ENCODE data around the gene SCUBE3.

The SCUBE3 gene

GRCh38 chr6:35206346-35206745, 7.4 kb upstream of the SCUBE3 start:
- Histone ChIP-seq H3K9me3 (ENCODE audit: control insufficient read depth, low read length) (no peaks in the 10 kb centered on the region), H3K4me3 (ENCODE audit: insufficient read depth, low read depth, low read length, poor library complexity, severe bottlenecking) (no peak overlapping the region), H3K4me1 (ENCODE audit: control insufficient read depth, insufficient read depth, low read length, poor library complexity, severe bottlenecking) (no peaks in the 10 kb centered on the region), H3K27me3 (replicated peaks; ENCODE audit: control insufficient read depth, insufficient read depth, low read length, poor library complexity, severe bottlenecking) (no peaks in the 10 kb centered on the region), H3K36me3 (ENCODE audit: control insufficient read depth, insufficient read depth, low read length) (no peaks in the 10 kb centered on the region), H3K27ac (ENCODE audit: insufficient read depth, low read length, poor library complexity, severe bottlenecking) (no peak overlapping the region)
- no peak for DNase-seq

DNA sequence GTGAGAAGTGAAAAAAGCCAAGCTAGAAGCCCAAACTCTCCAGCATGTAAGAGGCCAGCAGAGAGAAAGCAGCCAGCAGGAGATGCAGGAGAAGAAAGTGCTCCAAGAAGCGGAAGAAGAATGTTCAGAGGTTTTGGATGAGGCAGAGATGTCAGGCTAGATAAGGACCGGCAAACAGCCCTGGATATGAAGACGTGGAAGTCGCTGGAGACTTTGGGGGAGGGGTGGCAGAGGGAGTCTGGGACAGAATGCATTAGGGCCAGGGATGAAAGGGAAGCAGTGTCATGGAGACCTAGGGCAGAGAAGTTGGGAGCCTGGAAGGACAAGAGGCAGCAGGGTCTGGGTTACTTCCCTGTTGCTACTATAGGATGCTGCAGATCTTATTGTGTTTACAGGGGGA, 5.3 kb upstream of the SCUBE3 start:
- no peak for DNase-seq
- Histone ChIP-seq H3K27ac (ENCODE audit: insufficient read depth, low read length, poor library complexity, severe bottlenecking) (no peak overlapping the region), H3K9me3 (ENCODE audit: control insufficient read depth, low read length) (no peaks in the 10 kb centered on the region), H3K36me3 (ENCODE audit: control insufficient read depth, insufficient read depth, low read length) (no peaks in the 10 kb centered on the region), H3K27me3 (replicated peaks; ENCODE audit: control insufficient read depth, insufficient read depth, low read length, poor library complexity, severe bottlenecking) (peaks cover 12% of the 10 kb centered on the region), H3K4me3 (ENCODE audit: insufficient read depth, low read depth, low read length, poor library complexity, severe bottlenecking) (no peak overlapping the region), H3K4me1 (ENCODE audit: control insufficient read depth, insufficient read depth, low read length, poor library complexity, severe bottlenecking) (peaks cover 3% of the 10 kb centered on the region)

GRCh38 chr6:35209081-35209480, 4.7 kb upstream of the SCUBE3 start:
- DNase-seq, result no peak
- Histone ChIP-seq H3K4me1 (ENCODE audit: control insufficient read depth, insufficient read depth, low read length, poor library complexity, severe bottlenecking) (peaks cover 5% of the 10 kb centered on the region), H3K36me3 (ENCODE audit: control insufficient read depth, insufficient read depth, low read length) (no peaks in the 10 kb centered on the region), H3K27me3 (replicated peaks; ENCODE audit: control insufficient read depth, insufficient read depth, low read length, poor library complexity, severe bottlenecking) (peaks cover 17% of the 10 kb centered on the region), H3K27ac (ENCODE audit: insufficient read depth, low read length, poor library complexity, severe bottlenecking) (no peak overlapping the region), H3K9me3 (ENCODE audit: control insufficient read depth, low read length) (no peaks in the 10 kb centered on the region), H3K4me3 (ENCODE audit: insufficient read depth, low read depth, low read length, poor library complexity, severe bottlenecking) (no peak overlapping the region)

DNA sequence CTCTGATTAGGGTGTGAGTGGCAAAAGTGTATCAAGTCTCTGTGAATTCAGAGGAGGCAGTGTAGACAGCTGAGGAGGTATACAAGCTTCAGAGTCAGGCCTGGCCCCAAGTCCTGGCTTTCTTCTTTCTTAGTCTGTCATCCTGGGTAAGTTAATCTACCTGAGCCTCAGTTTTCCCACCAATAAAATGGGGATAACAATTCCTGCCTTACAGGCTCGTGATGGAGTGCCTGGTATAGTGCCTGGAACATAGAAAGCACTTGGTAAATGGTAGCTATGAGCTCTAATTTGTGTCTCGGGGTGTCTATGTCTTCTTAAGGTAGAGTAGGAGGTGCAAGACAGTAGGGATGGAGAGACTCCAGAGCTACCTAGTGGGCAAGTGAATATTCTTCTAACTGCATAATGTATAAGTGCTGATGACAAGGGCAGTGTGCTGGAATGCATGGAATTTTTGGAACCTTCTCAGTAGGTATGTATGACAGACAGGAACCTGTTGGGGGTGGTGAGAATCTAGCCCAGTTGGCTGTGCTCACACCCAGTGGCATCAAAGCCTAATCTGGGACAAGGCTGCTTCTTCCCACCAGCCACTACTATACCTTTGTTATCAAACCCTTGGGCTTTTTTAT, 4.0 kb upstream of the SCUBE3 start:
- Histone ChIP-seq H3K9me3 (ENCODE audit: control insufficient read depth, low read length) (no peaks in the 10 kb centered on the region), H3K4me1 (ENCODE audit: control insufficient read depth, insufficient read depth, low read length, poor library complexity, severe bottlenecking) (peaks cover 9% of the 10 kb centered on the region), H3K27me3 (replicated peaks; ENCODE audit: control insufficient read depth, insufficient read depth, low read length, poor library complexity, severe bottlenecking) (peaks cover 23% of the 10 kb centered on the region), H3K36me3 (ENCODE audit: control insufficient read depth, insufficient read depth, low read length) (no peaks in the 10 kb centered on the region), H3K27ac (ENCODE audit: insufficient read depth, low read length, poor library complexity, severe bottlenecking) (no peak overlapping the region), H3K4me3 (ENCODE audit: insufficient read depth, low read depth, low read length, poor library complexity, severe bottlenecking) (no peak overlapping the region)
- DNase-seq, result no peak

- no peaks in the 10 kb centered on the region for H3K9me3 ChIP-seq (ENCODE audit: control insufficient read depth, low read length)
- H3K27ac ChIP-seq (ENCODE audit: insufficient read depth, low read length, poor library complexity, severe bottlenecking), result no peak overlapping the region
- H3K36me3 ChIP-seq (ENCODE audit: control insufficient read depth, insufficient read depth, low read length), result no peaks in the 10 kb centered on the region
- H3K4me3 ChIP-seq (ENCODE audit: insufficient read depth, low read depth, low read length, poor library complexity, severe bottlenecking), result peak overlapping the region; percentile 56
- peaks cover 9% of the 10 kb centered on the region for H3K4me1 ChIP-seq (ENCODE audit: control insufficient read depth, insufficient read depth, low read length, poor library complexity, severe bottlenecking)
- no peak for DNase-seq
- H3K27me3 ChIP-seq (replicated peaks; ENCODE audit: control insufficient read depth, insufficient read depth, low read length, poor library complexity, severe bottlenecking), result peaks cover 38% of the 10 kb centered on the region
Observed at GRCh38 chr6:35213298-35213791, 411 bp upstream of the SCUBE3 start.

DNA sequence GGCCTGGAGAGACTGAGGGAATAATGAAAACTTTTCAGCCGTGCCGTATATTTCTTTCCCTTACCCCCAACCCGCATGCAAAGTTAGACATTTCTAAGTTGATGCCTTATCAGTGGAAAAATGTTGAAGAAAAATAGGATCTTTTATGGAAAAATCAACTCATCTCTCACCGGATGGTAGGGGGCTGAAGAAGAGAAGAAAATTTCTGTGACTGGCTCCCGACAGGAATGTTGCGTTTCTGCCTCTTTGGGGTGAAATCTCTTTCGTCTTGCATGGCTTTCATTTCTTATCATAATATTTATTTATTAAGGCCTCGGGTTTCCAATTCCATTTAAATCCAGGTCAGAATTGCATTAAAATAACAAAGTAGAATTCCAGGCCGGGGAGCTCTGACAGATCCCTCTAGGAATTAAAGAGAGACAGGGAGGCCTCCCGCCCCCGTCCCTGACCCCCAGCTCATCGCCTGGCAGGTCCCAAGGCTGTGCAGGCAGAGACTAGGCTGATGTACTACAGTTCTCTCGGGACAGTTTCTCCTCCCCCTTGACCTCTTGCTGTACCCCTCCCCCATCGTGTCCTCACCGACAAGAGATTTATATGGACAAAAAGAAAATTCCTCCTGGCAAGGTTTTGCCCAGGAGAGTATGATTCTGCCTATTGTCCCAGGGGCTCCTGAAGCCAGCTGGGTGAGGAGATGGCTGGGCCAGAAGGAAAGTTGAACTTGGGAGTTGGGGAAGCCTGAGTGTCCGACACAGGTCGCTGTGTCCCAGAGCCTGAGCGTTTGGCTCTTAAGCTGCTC, 1.3 kb downstream of the SCUBE3 start:
- no peak overlapping the region for H3K27ac ChIP-seq (ENCODE audit: insufficient read depth, low read length, poor library complexity, severe bottlenecking)
- peaks cover 38% of the 10 kb centered on the region for H3K27me3 ChIP-seq (replicated peaks; ENCODE audit: control insufficient read depth, insufficient read depth, low read length, poor library complexity, severe bottlenecking)
- no peaks in the 10 kb centered on the region for H3K36me3 ChIP-seq (ENCODE audit: control insufficient read depth, insufficient read depth, low read length)
- peaks cover 9% of the 10 kb centered on the region for H3K4me1 ChIP-seq (ENCODE audit: control insufficient read depth, insufficient read depth, low read length, poor library complexity, severe bottlenecking)
- H3K4me3 ChIP-seq (ENCODE audit: insufficient read depth, low read depth, low read length, poor library complexity, severe bottlenecking), result no peak overlapping the region
- no peaks in the 10 kb centered on the region for H3K9me3 ChIP-seq (ENCODE audit: control insufficient read depth, low read length)
- no peak for DNase-seq

- peaks cover 38% of the 10 kb centered on the region for H3K27me3 ChIP-seq (replicated peaks; ENCODE audit: control insufficient read depth, insufficient read depth, low read length, poor library complexity, severe bottlenecking)
Observed at GRCh38 chr6:35215665-35216411, 2.1 kb downstream of the SCUBE3 start.

DNA sequence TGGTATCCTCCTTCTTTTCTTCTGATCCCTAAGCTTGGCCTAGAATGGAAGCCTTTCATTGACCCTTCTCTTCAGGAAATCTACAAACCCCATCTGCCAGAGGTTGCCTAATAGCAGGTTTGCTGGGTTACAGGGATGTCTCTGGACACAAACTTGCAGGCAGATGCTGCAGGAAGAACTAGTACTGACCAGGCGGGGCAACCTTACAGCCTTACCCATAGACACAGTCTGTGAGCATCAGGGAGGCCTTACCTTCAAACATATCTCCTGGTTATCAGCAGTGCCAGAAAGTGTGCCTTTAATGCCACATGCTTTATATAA, 2.6 kb downstream of the SCUBE3 start:
- H3K27ac ChIP-seq (ENCODE audit: insufficient read depth, low read length, poor library complexity, severe bottlenecking), result no peak overlapping the region
- no peaks in the 10 kb centered on the region for H3K9me3 ChIP-seq (ENCODE audit: control insufficient read depth, low read length)
- no peak for DNase-seq
- peaks cover 9% of the 10 kb centered on the region for H3K4me1 ChIP-seq (ENCODE audit: control insufficient read depth, insufficient read depth, low read length, poor library complexity, severe bottlenecking)
- H3K36me3 ChIP-seq (ENCODE audit: control insufficient read depth, insufficient read depth, low read length), result no peaks in the 10 kb centered on the region
- H3K4me3 ChIP-seq (ENCODE audit: insufficient read depth, low read depth, low read length, poor library complexity, severe bottlenecking), result no peak overlapping the region
- H3K27me3 ChIP-seq (replicated peaks; ENCODE audit: control insufficient read depth, insufficient read depth, low read length, poor library complexity, severe bottlenecking), result peaks cover 38% of the 10 kb centered on the region

More at GRCh38 chr6:35215665-35216411, 2.1 kb downstream of the SCUBE3 start:
- Histone ChIP-seq H3K9me3 (ENCODE audit: control insufficient read depth, low read length) (no peaks in the 10 kb centered on the region), H3K36me3 (ENCODE audit: control insufficient read depth, insufficient read depth, low read length) (no peaks in the 10 kb centered on the region), H3K4me1 (ENCODE audit: control insufficient read depth, insufficient read depth, low read length, poor library complexity, severe bottlenecking) (peaks cover 9% of the 10 kb centered on the region), H3K27ac (ENCODE audit: insufficient read depth, low read length, poor library complexity, severe bottlenecking) (no peak overlapping the region), H3K4me3 (ENCODE audit: insufficient read depth, low read depth, low read length, poor library complexity, severe bottlenecking) (no peak overlapping the region)
- no peak for DNase-seq

DNA sequence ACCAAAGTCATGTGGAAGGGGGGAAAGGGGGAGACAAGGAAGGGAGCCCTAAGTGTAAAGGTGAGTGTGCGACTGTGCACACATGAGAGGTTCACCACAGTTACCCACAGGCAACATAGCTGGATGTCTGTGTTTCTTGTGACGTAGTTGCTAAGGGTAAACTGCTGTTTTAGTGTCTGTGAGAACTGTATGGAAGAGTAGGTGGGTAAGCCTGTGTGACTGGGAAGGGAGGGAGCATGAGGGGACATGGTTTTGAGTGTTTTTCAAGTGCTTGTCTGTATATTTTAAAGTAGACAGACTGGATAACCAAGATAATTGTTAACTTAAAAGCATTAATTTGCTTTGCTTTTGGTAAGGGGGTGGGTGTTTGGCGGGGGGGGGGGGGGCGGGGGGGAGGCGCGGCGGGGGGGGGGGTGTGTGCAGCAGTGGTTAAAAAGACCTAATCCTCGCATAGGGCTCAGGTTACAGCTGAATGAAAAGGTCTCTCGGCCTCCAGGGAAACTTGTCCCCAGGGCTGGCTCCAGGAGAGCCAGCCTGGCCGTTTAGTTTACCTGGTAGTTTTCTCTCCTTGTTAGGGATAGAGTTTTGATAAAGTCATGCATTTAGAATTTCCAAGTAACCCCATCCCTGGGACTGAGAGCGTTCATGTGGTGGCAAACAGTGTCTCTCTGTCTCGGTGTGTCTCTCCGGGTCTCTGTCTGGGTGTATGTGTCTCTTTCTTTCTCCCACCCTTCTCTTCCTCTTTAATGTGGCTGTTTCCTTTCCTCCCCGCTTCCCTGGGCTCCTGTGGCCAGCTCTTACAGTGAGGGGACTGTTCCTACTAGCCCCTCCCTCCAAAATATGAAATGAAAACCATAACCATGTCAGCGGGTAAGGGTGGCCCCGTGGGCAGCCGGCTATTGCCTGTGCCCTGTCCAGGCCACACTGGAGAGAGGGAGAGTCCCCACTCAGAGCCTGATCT, 3.4 kb downstream of the SCUBE3 start:
- Histone ChIP-seq H3K36me3 (ENCODE audit: control insufficient read depth, insufficient read depth, low read length) (no peaks in the 10 kb centered on the region), H3K27me3 (replicated peaks; ENCODE audit: control insufficient read depth, insufficient read depth, low read length, poor library complexity, severe bottlenecking) (peaks cover 33% of the 10 kb centered on the region), H3K4me3 (ENCODE audit: insufficient read depth, low read depth, low read length, poor library complexity, severe bottlenecking) (no peak overlapping the region), H3K9me3 (ENCODE audit: control insufficient read depth, low read length) (no peaks in the 10 kb centered on the region), H3K27ac (ENCODE audit: insufficient read depth, low read length, poor library complexity, severe bottlenecking) (no peak overlapping the region), H3K4me1 (ENCODE audit: control insufficient read depth, insufficient read depth, low read length, poor library complexity, severe bottlenecking) (peaks cover 9% of the 10 kb centered on the region)
- no peak for DNase-seq
